CD4-positive, alpha-beta memory T cell (primary cell): ENCODE measurements around the gene COL4A1. TPM values are rescaled to one million over a fixed set of nuclear protein-coding genes. Genes with fewer than 3 reads are reported as not detected.

Source experiments
- CTCF ChIA-PET: fragments of 350-600 bp; sonication (Branson Sonifier 250); formaldehyde crosslinking; loops from one replicate; lab custom pipeline; 2021; ENCODE audit warnings: inconsistent platforms; ENCODE audit not compliant: partially characterized antibody; lab: Charles Lee
- POLR2A ChIA-PET: fragments of 350-600 bp; sonication (Branson Sonifier 250); formaldehyde crosslinking; loops from one replicate; lab custom pipeline; 2021; ENCODE audit not compliant: partially characterized antibody; lab: Charles Lee
- DNase-seq, 5 donors: peaks; one replicate each; pipeline versions ENCODE4 v3.0.0 to v3.0.0-alpha.2; 2020 to 2022; ENCODE audit warnings: mixed read lengths in 1 of 5
- H3K27ac ChIP-seq: one replicate; pipeline ENCODE4 v1.7.0; 2013; ENCODE audit warnings: low read depth, low read length
- H3K27me3 ChIP-seq: 2 replicates; pipeline ENCODE4 v1.7.0; 2013; ENCODE audit warnings: mild to moderate bottlenecking, low read length, moderate library complexity; ENCODE audit not compliant: insufficient read depth
- H3K36me3 ChIP-seq: 2 replicates; pipeline ENCODE4 v1.7.0; 2013; ENCODE audit warnings: mild to moderate bottlenecking, low read length, moderate library complexity; ENCODE audit not compliant: insufficient read depth
- H3K4me1 ChIP-seq: 2 replicates; pipeline ENCODE4 v1.7.0; 2013; ENCODE audit warnings: mild to moderate bottlenecking, low read length, moderate library complexity; ENCODE audit not compliant: insufficient read depth
- H3K4me3 ChIP-seq, 2 donors: one replicate each; pipeline ENCODE4 v1.7.0; 2013; ENCODE audit warnings: low read length in 2 of 2, mild to moderate bottlenecking in 1 of 2
- H3K9me3 ChIP-seq, 2 donors: one replicate each; pipeline ENCODE4 v1.7.0; 2013; ENCODE audit warnings: low read length in 2 of 2, control low read depth in 1 of 2; ENCODE audit not compliant: control insufficient read depth in 1 of 2
- H3K27ac Mint-ChIP-seq, 7 donors: one replicate each; pipeline ENCODE4 v1.8.0; 2020 to 2021; ENCODE audit warnings: mixed read lengths in 7 of 7, mild to moderate bottlenecking in 6 of 7, inconsistent platforms in 3 of 7, moderate library complexity in 3 of 7
- H3K27me3 Mint-ChIP-seq, 2 donors: one replicate each; pipeline ENCODE4 v1.8.0; 2020 to 2021; ENCODE audit warnings: mixed read lengths in 2 of 2
- H3K36me3 Mint-ChIP-seq, 2 donors: one replicate each; pipeline ENCODE4 v1.8.0; 2020 to 2021; ENCODE audit warnings: mixed read lengths in 2 of 2, inconsistent platforms in 1 of 2, mild to moderate bottlenecking in 1 of 2
- H3K4me1 Mint-ChIP-seq, 4 donors: one replicate each; pipeline ENCODE4 v1.8.0; 2020 to 2021; ENCODE audit warnings: mixed read lengths in 4 of 4, mild to moderate bottlenecking in 1 of 4
- H3K4me3 Mint-ChIP-seq, 8 donors: one replicate each; pipeline ENCODE4 v1.8.0; 2020 to 2021; ENCODE audit warnings: mixed read lengths in 8 of 8, mild to moderate bottlenecking in 7 of 8, moderate library complexity in 6 of 8, inconsistent platforms in 3 of 8
- H3K9me3 Mint-ChIP-seq, 8 donors: one replicate each; pipeline ENCODE4 v1.8.0; 2020 to 2021; ENCODE audit warnings: mixed read lengths in 8 of 8, mild to moderate bottlenecking in 5 of 8, inconsistent platforms in 3 of 8, moderate library complexity in 1 of 8
- intact Hi-C: fragments of 100-400 bp; cut with micrococcal nuclease; formaldehyde crosslinking; loops from one replicate; pipeline ENCODE4 v1.15.1; 2023
- polyA plus RNA-seq, 2 donors: library from polyadenylated mRNA; unstranded; fragments of 300-500 nt; fragmentation: Illumina TruSeq; gene quantifications; one replicate each; pipeline ENCODE4 v1.2.3, GENCODE V29; 2021
- total RNA-seq, 2 experiments: library from RNA; stranded (reverse); gene quantifications; one replicate each; pipeline ENCODE4 v1.2.3, GENCODE V29; 2021

The COL4A1 gene
- total and polyA plus RNA-seq, 4 experiments from 2014 or later, result not detected

DNA sequence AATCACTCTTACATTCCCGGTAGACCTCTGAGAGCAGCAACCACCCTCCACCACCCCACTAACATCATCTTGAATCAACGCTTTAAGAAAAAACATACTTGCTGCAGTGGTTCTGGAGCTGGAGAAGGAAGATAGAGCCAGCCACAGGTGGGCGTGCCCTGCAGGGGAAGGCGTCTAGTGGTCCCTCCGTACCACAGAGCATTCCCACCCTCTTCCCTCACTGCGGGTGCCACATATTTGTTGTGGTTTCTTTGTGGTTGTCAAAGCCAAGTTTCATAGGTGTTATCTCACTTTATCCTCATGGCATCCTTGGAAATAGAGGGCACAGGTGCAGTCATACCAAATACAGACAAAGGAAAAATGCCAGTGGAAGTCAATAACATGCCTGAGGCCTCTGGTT, 22.3 kb upstream of the COL4A1 start:
- POLR2A ChIA-PET, result no interaction called here

DNA sequence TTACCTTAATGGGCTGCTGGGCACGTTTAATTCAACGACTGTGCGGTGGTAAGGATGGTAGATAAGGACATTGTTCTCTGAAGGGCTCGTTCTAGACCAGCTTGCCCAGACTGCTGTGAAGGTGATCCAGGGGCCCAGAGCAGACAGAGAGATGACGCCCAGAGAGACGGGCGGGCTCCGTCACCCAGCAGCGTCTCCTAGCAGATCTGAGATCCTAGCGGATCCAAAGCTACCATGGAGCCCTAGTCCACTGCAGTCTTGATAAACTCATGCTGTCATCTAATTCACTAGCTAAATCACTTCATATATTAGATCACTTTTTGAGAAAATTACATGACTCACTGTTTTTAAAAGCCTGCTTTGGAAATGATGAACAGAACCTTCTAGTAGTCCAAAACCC, 21.6 kb upstream of the COL4A1 start:
- Mint-ChIP-seq H3K9me3 (peaks cover 0 to 3% (median 0%) of the 10 kb centered on the region in 8 donors), H3K27me3 (peaks cover 15 to 24% of the 10 kb centered on the region in 2 donors), H3K4me1 (no peaks in the 10 kb centered on the region), H3K27ac (no peak overlapping the region), H3K36me3 (no peaks in the 10 kb centered on the region), H3K4me3 (no peak overlapping the region)
- Histone ChIP-seq H3K4me1 (no peaks in the 10 kb centered on the region), H3K9me3 (no peaks in the 10 kb centered on the region), H3K4me3 (no peak overlapping the region), H3K27ac (no peak overlapping the region), H3K36me3 (no peaks in the 10 kb centered on the region), H3K27me3 (no peaks in the 10 kb centered on the region)
- no peak for DNase-seq
- intact Hi-C loops, result no loop called here
- POLR2A ChIA-PET, result no interaction called here
- CTCF ChIA-PET, result no interaction called here

More for the DNA sequence above, 22.3 kb upstream of the COL4A1 start:
- intact Hi-C loops, result no loop called here
- H3K4me3 Mint-ChIP-seq, result no peak overlapping the region
- H3K9me3 Mint-ChIP-seq, result peaks cover 0 to 3% (median 0%) of the 10 kb centered on the region in 8 donors
- no peaks in the 10 kb centered on the region for H3K36me3 ChIP-seq
- H3K9me3 ChIP-seq, result no peaks in the 10 kb centered on the region
- H3K27ac Mint-ChIP-seq, result no peak overlapping the region
- no peaks in the 10 kb centered on the region for H3K27me3 ChIP-seq
- CTCF ChIA-PET, result no interaction called here
- no peaks in the 10 kb centered on the region for H3K36me3 Mint-ChIP-seq
- H3K27ac ChIP-seq, result no peak overlapping the region
- H3K4me3 ChIP-seq, result no peak overlapping the region
- no peaks in the 10 kb centered on the region for H3K4me1 Mint-ChIP-seq
- no peaks in the 10 kb centered on the region for H3K4me1 ChIP-seq
- peaks cover 12 to 23% of the 10 kb centered on the region in 2 donors for H3K27me3 Mint-ChIP-seq
- DNase-seq, result no peak

DNA sequence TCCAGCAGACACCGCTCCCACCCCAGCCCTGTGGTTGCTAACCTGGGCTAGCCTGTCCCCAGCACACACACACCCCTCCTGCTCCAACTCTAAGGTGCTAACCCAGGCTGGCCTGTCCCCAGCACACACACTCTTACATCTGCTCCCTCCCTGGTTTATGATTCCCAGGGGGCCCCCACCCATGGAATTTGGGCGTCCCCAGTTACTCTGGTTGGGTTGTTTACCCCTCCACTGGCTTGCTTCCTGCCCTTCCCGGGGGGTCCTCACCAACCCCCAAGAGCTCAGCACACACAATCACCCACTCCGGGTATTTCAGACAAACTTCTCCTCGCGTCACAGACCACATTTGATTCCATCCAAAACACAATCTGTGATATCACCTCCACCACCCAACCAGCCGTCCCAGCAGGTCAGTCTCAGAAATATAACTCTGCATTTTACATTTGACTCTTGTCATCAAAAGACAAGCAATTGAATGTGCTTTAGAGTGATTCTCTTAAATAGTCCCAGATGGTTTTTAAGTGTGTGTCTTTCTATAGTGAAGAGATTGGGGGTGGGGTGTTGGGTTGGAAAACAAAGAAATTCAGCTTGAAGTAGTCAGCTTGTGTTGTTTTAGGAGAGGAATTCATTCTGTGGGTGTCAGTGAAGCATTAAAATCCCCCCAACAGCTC, 20.2 kb upstream of the COL4A1 start:
- Histone ChIP-seq H3K4me1 (no peaks in the 10 kb centered on the region), H3K27me3 (no peaks in the 10 kb centered on the region), H3K4me3 (no peak overlapping the region), H3K9me3 (no peaks in the 10 kb centered on the region), H3K27ac (no peak overlapping the region), H3K36me3 (no peaks in the 10 kb centered on the region)
- Mint-ChIP-seq H3K9me3 (no peaks in the 10 kb centered on the region), H3K27ac (no peak overlapping the region), H3K27me3 (peaks cover 15 to 20% of the 10 kb centered on the region in 2 donors), H3K36me3 (no peaks in the 10 kb centered on the region), H3K4me3 (no peak overlapping the region), H3K4me1 (no peaks in the 10 kb centered on the region)
- DNase-seq, result no peak
- intact Hi-C loops, result no loop called here
- POLR2A ChIA-PET, result no interaction called here
- CTCF ChIA-PET, result no interaction called here

DNA sequence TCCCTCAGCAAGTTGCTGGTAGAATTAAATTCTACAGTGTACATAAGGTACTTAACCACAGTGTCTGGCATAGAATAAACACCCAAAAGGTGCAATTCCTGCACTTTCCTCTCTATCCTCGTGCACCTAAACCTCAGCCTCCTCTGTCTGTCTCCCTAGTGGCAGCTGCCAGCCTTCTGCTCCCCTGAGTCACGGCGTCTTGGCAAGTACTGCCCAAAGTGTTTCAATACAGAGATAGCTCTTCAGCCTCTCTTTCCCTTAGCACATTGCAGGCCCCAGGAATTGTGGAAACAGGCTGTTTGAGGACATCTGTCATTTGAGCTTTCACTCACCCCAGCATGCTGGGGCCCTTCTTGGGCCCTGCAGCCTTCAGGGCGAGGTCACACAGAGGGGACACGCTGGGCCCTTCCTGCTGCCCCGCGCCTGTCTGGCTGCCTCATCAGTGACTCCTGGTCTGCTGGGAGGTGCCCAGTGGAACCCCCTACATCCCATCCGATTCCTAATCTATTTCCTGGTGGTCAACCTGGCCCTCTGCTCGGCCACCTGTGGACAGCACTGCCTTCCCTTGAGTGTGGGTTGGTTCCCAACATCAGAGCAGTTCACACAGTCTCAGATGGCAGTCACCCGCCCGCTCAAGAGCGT, 19.4 kb upstream of the COL4A1 start:
- Mint-ChIP-seq H3K36me3 (no peaks in the 10 kb centered on the region), H3K27ac (no peak overlapping the region), H3K4me3 (no peak overlapping the region), H3K27me3 (peaks cover 13 to 25% of the 10 kb centered on the region in 2 donors), H3K9me3 (peaks cover 0 to 2% (median 0%) of the 10 kb centered on the region in 8 donors), H3K4me1 (no peaks in the 10 kb centered on the region)
- Histone ChIP-seq H3K27me3 (no peaks in the 10 kb centered on the region), H3K9me3 (no peaks in the 10 kb centered on the region), H3K4me1 (no peaks in the 10 kb centered on the region), H3K4me3 (no peak overlapping the region), H3K36me3 (no peaks in the 10 kb centered on the region), H3K27ac (no peak overlapping the region)
- no peak for DNase-seq
- CTCF ChIA-PET, result no interaction called here
- POLR2A ChIA-PET, result no interaction called here
- intact Hi-C loops, result no loop called here

DNA sequence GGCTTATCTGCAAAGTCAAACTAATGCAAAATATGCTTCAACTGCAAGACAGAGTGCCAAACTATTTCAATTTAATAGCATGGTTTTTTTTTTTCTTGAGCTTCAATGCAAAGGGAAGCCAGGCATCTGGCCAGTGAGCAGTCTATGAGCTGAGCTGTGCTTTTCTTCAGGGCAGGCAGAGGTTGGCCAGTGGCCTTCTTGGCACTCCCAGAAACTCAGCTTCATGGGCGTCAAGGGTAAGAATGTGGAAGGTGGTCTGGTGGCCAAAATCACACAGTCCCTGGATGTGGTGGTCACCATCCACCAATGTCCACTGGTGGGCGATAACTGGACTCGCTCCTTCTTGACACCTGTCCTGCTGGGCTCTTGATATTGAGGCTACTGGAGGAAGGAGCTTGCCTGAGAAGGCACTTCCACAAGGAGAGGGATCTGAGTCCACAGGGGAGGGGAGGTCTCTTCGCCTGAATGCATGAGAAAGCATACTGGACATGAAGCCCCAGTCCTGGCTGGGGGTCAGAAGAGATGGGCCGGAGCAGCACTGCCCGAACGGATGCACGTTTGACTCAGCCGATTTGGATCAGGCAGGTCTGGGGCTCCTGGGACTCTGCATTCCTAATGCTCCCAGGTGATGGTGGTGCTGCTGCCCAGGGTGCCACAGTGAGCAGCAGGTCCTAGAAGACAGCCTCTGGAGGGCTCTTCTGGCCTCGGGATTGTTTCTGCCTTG, 17.2 kb upstream of the COL4A1 start:
- POLR2A ChIA-PET, result no interaction called here
- H3K4me3 ChIP-seq, result no peak overlapping the region
- no peak overlapping the region for H3K4me3 Mint-ChIP-seq
- H3K27ac ChIP-seq, result no peak overlapping the region
- no peaks in the 10 kb centered on the region for H3K9me3 ChIP-seq
- H3K9me3 Mint-ChIP-seq, result peaks cover 0 to 2% (median 0%) of the 10 kb centered on the region in 8 donors
- H3K27me3 Mint-ChIP-seq, result peaks cover 12 to 30% of the 10 kb centered on the region in 2 donors
- H3K4me1 Mint-ChIP-seq, result peaks cover 0 to 5% (median 4%) of the 10 kb centered on the region in 4 donors
- CTCF ChIA-PET, result no interaction called here
- H3K36me3 ChIP-seq, result no peaks in the 10 kb centered on the region
- H3K4me1 ChIP-seq, result no peaks in the 10 kb centered on the region
- DNase-seq, result no peak
- H3K27ac Mint-ChIP-seq, result no peak overlapping the region
- H3K27me3 ChIP-seq, result no peaks in the 10 kb centered on the region
- intact Hi-C loops, result no loop called here
- no peaks in the 10 kb centered on the region for H3K36me3 Mint-ChIP-seq

DNA sequence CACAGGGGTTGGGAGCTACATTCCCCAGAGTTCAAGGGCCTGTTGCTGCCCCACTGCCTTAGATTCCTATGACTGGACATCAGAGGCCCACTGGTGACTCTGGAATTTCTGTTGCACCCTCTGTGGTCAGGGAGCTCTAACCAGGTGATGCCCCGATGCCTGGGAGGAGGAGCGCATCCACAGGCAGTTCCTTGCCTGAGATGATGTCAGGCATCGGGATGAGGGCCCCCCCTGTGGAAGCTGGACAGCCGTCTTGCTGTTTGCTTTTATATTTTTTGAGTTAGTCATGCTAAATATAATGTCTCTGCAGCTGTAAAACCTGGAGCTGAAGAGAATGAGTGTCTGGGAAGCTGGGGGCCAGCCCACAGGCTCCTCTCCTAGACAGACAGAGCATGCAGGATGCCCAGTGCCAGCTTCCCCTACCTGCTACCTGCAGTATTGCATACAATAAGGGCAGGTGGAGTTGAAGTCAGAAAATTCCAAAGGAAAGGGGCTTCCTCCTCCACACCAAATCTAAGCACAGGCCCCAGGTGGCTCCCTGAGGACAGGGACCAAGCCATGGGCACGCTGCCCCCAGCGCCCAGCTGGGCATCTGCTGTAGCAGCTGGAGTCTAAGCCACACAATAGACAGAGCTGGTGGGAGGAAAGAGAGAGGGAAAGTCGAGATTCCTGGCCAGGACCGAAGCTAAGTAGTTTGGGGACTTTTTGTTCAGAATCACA, 16.4 kb upstream of the COL4A1 start:
- Mint-ChIP-seq H3K27ac (no peak overlapping the region), H3K9me3 (peaks cover 0 to 2% (median 0%) of the 10 kb centered on the region in 8 donors)
- POLR2A ChIA-PET, result no interaction called here

DNA sequence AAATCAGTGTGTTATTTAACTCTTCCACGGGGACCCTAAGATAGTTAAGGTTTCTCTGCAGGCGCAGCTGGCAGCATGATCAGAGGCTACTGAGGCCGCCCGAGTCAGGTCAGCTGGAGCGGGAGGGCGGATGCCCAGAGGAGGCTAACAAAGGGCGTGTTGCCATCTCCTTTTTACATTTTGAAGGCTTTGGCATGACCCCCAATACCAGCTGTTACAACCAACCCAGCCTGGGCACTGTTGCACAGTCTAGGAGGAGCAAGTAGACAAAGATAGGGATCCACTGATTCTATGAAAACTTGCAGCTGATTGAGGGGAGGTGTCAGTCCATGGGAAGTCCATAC, 15.8 kb upstream of the COL4A1 start:
- Mint-ChIP-seq H3K27me3 (peaks cover 16 to 32% of the 10 kb centered on the region in 2 donors), H3K36me3 (no peaks in the 10 kb centered on the region), H3K4me1 (peaks cover 0 to 5% (median 4%) of the 10 kb centered on the region in 4 donors), H3K9me3 (peaks cover 0 to 2% (median 0%) of the 10 kb centered on the region in 8 donors), H3K4me3 (no peak overlapping the region), H3K27ac (no peak overlapping the region)
- no peak overlapping the region for H3K4me3 ChIP-seq
- H3K9me3 ChIP-seq, result no peaks in the 10 kb centered on the region
- intact Hi-C loops, result no loop called here
- POLR2A ChIA-PET, result no interaction called here
- H3K27me3 ChIP-seq, result no peaks in the 10 kb centered on the region
- no peaks in the 10 kb centered on the region for H3K36me3 ChIP-seq
- CTCF ChIA-PET, result no interaction called here
- H3K27ac ChIP-seq, result no peak overlapping the region
- no peaks in the 10 kb centered on the region for H3K4me1 ChIP-seq
- DNase-seq, result no peak

More for the DNA sequence above, 16.4 kb upstream of the COL4A1 start:
- intact Hi-C loops, result no loop called here
- CTCF ChIA-PET, result no interaction called here
- H3K4me3 ChIP-seq, result no peak overlapping the region
- H3K9me3 ChIP-seq, result no peaks in the 10 kb centered on the region
- Mint-ChIP-seq H3K36me3 (no peaks in the 10 kb centered on the region), H3K27me3 (peaks cover 16 to 30% of the 10 kb centered on the region in 2 donors), H3K4me1 (peaks cover 0 to 5% (median 4%) of the 10 kb centered on the region in 4 donors), H3K4me3 (no peak overlapping the region)
- H3K4me1 ChIP-seq, result no peaks in the 10 kb centered on the region
- H3K36me3 ChIP-seq, result no peaks in the 10 kb centered on the region
- no peak overlapping the region for H3K27ac ChIP-seq
- H3K27me3 ChIP-seq, result no peaks in the 10 kb centered on the region
- no peak for DNase-seq
